NCI-H345 (cell line): ENCODE data around the gene OXNAD1.
A peak's percentile ranks its signal among the peaks of the same experiment; 100 is the strongest.

Experiments used
- DNase-seq: peaks from one replicate; lab custom pipeline; 2025; lab: John Stamatoyannopoulos, UW

Gene OXNAD1

GRCh38 chr3:16279010-16279801 lies 14.2 kb downstream of the OXNAD1 start:
- no peak for DNase-seq

- no peak for DNase-seq
Observed at GRCh38 chr3:16280671-16281070, 15.7 kb downstream of the OXNAD1 start.

GRCh38 chr3:16284633-16285032 lies 19.6 kb downstream of the OXNAD1 start:
- no peak for DNase-seq

- DNase-seq = no peak
Observed at GRCh38 chr3:16286161-16286560, 21.1 kb downstream of the OXNAD1 start.

- DNase-seq = no peak
Observed at GRCh38 chr3:16286751-16287543, 21.9 kb downstream of the OXNAD1 start.

GRCh38 chr3:16288664-16289063 lies 23.7 kb downstream of the OXNAD1 start:
- no peak for DNase-seq

GRCh38 chr3:16289144-16289889 lies 24.3 kb downstream of the OXNAD1 start:
- DNase-seq = no peak

- DNase-seq = peak; percentile 1
Observed at GRCh38 chr3:16290007-16290826, 25.2 kb downstream of the OXNAD1 start.

- no peak for DNase-seq
Observed at GRCh38 chr3:16290827-16291196, 25.8 kb downstream of the OXNAD1 start.

GRCh38 chr3:16294844-16295243 lies 29.8 kb downstream of the OXNAD1 start:
- DNase-seq = no peak

GRCh38 chr3:16295298-16295890 lies 30.4 kb downstream of the OXNAD1 start:
- DNase-seq = no peak

GRCh38 chr3:16297997-16298885 lies 33.2 kb downstream of the OXNAD1 start:
- no peak for DNase-seq

GRCh38 chr3:16298891-16299290 lies 33.9 kb downstream of the OXNAD1 start:
- DNase-seq = no peak

GRCh38 chr3:16299746-16300145 lies 34.7 kb downstream of the OXNAD1 start:
- no peak for DNase-seq

GRCh38 chr3:16300307-16300706 lies 35.3 kb downstream of the OXNAD1 start:
- no peak for DNase-seq

- DNase-seq = no peak
Observed at GRCh38 chr3:16300881-16301359, 35.9 kb downstream of the OXNAD1 start.

GRCh38 chr3:16301507-16301906 lies 36.5 kb downstream of the OXNAD1 start:
- DNase-seq = no peak

- DNase-seq = no peak
Observed at GRCh38 chr3:16302082-16302631, 37.1 kb downstream of the OXNAD1 start.

- no peak for DNase-seq
Observed at GRCh38 chr3:16303037-16303575, 38.1 kb downstream of the OXNAD1 start.
